Activated CD8-positive, alpha-beta memory T cell treated with anti-CD3 and anti-CD28 coated beads for 36 hours (primary cell): Measurements from ENCODE around the gene NPY5R. TPM values are rescaled to one million over a fixed set of nuclear protein-coding genes. Genes with fewer than 3 reads are reported as not detected.

ENCODE experiments used
- CTCF ChIA-PET: fragments of 350-600 bp; sonication (Branson Sonifier 250); formaldehyde crosslinking; loops from one replicate; lab custom pipeline; 2021; ENCODE audit warnings: antibody characterized with exemption; lab: Charles Lee
- POLR2A ChIA-PET: fragments of 350-600 bp; sonication (Branson Sonifier 250); formaldehyde crosslinking; loops from one replicate; lab custom pipeline; 2021; ENCODE audit warnings: antibody characterized with exemption; lab: Charles Lee
- total RNA-seq, 2 experiments: library from RNA; stranded (reverse); gene quantifications; one replicate each; pipeline ENCODE4 v1.2.3, GENCODE V29; 2021

NPY5R gene
- not detected for total RNA-seq

DNA sequence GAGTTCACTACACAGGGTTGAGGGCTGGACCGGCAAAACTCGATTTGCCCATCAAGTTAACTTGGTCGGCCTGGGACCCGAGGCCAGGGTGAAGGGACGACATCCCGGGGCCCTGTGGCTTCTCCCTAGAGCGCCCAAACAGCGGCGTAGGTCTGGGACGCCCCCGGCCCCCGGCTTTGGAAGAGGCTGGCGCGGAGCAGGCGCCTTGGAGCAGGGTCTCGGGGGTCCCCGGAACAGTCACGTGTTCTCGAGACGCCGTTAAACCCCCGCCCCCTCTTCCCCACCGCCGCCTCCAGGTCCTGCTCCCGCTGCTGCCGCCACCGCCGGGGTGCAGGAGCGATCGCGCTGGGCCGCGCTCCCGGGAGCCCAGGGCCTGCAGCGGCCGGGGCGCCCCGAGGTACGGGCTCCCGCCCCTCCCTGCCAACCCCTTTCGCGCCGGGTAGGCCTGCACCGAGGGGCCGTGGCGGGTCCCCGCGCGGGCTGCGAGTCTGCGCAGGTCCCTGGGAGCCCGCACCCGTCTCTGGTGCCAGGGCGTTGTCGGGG is at the start of gene NPY5R:
Gene NPY5R (plus strand): TSS at position 289 of the 543 bp plus-strand sequence. CDS start 6,382 bp downstream, outside the sequence.
- ChIA-PET CTCF (no interaction called here), POLR2A (interaction anchor here (0.7 kb wide), 1 partner anchor 298 kb away, joined by 3 read pairs; no protein-coding TSS in a partner anchor)

DNA sequence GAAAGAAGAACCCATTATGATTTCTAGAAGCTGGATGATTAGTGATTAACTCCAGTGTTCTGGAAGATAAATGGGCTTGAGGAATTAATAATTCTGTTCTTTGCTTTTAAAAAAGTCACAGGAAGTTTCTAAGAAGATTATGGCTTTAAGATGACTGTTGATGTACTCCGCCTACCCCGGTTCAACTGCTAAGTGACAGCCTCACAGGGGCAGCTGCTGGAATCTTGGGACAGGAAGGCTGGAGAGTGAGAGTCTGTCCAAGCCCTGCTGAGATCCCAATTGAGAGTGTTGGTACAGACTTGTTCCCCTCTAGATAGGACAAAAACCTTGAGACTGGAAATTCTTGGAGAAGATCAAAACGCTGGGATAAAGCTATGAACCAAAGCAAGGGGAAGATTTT is 48.6 kb upstream of the NPY5R start:
- POLR2A ChIA-PET = no interaction called here
- CTCF ChIA-PET = no interaction called here

DNA sequence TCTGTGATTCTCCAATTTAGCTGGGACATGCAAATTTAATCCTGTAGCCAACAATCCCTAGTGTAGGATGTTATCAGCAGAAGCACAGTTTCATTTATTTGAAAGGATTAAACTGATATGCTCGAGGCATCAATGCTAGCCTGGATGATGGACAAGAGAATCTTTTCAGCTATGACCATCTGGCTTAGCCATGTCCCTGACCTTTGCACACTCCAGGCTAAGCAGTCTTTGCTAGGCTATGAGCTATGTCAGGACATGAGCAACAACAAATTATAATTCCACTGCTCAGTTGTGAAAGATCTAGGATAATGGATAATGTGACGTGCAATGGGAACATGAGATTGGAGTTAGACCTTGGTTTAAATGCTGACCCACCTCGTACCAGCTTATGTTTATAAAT is 43.2 kb upstream of the NPY5R start:
- CTCF ChIA-PET = no interaction called here
- POLR2A ChIA-PET = no interaction called here

DNA sequence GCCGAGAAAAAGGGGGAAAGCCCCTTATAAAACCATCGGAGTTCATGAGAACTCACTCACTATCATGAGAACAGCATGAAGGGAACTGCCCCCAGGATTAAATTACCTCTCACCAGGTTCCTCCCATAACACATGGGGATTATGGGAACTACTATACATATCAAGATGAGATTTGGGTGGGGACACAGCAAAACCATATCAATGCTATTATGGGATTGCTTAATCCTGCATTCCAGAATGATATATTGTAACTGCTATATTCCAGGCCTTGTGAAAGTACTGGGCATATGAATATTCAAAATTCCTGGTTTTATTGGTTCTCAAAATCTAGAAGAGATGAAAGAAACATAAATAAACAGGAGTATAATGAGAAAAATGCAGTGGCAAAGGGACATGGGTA is 40.6 kb upstream of the NPY5R start:
- CTCF ChIA-PET = no interaction called here
- POLR2A ChIA-PET = no interaction called here

DNA sequence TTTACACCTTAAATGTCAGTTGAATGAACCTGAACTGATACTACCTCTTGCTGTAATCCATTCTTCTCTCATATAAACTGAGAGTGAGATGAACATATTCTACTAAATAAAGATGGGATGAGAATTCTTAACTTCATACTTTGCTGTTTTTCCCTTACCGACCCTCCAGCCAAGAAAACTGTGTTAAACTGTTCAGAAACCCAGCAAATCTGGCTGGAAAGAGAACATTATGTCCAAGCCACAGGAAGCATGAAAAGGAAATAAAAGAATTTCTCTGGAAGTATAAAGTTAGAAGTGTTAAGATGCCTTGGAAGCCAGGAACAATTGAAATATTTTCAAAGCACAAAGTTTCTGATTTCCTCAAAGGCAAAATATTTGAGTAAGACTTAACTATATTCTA is 34.2 kb upstream of the NPY5R start:
- POLR2A ChIA-PET = no interaction called here
- CTCF ChIA-PET = no interaction called here

DNA sequence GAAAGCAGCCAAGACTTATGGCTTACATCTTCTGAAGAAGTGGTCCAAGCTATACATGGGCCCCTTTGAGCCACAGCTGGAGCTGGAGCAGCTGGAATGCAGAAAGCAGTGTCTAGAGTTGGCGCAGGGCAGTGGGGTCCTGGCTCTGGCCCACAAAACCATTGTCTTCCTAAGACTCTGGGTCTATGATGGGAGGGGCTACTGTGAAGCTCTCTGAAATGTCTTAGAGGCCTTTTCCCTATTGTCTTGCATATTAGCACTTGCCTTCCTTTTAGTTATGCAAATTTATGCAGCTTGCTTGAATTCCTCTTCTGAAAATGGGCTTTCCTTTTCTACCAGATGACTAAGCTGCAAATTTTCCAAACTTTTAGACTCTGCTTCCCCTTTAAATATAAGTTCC is 26.6 kb upstream of the NPY5R start:
- CTCF ChIA-PET = no interaction called here
- POLR2A ChIA-PET = no interaction called here

DNA sequence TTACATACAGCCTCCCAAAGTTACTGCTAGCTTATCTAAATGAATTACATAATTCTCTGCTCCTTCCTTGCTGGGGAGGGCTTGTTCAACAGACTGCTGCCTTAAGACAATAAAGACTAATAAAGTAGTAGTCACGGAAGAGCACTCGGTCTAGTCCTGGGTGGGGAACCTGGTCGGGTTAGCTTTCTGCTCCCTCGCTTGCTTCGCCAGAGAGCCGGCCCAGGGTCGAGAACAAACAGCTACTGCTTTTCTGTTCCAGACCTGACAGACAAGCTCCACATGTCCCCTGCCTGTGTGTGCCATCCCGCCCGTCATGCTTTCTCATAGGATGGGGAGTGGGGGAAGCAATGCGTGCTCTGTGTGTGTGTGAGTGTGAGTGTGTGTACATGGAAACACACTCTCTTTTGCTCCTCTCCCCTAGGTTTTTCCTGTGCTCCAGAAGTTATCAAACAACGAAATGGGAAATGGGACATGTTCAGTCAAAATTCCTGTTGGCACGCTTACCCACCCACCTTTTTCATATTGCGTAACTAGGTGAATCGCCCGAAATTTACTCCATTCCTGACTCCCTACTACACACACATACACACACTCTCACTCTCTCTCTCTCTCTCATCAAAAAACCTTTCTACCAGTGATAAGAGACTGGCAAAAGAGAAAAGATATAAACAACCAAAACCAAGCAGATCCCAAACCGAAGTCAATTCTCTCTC is 12.6 kb upstream of the NPY5R start:
- CTCF ChIA-PET = no interaction called here

DNA sequence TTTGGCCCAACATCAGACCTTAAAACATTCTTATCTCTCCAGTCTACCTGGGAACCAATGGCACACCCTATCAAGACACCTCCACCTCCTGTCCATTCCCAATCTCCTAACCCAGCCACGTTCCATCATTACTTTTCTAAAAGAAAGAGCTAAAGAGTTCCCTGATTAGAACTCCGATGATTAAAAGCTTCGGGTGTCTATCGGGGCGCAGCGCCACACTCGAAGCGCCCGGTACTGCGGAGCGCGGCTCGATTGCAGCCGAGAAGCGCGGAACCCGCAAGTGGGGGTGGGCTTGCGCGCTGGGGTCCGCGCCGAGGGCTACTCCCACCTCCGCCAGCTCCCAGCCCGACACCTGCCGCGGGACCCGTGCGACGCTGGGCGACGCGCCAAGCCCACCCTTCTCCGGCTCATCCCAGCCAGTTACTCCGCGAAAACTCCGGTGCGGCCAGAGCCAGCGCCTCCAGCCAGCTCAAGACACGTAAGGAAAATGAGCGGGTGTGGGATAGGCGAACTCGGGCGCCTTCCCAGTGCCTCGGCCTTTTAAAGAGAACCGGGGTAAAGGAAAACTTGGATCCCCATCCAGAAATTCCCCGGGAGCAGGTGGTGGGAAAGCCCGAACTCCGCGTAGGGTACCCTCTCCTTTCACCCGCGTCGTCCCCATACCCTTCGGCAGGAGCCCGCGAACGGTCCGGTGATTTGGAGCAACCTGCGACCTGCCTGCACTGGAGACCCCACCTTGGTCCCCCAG is 11.9 kb upstream of the NPY5R start:
- POLR2A ChIA-PET = no interaction called here
- CTCF ChIA-PET = no interaction called here

More for the DNA sequence above, 12.6 kb upstream of the NPY5R start:
- POLR2A ChIA-PET = no interaction called here

DNA sequence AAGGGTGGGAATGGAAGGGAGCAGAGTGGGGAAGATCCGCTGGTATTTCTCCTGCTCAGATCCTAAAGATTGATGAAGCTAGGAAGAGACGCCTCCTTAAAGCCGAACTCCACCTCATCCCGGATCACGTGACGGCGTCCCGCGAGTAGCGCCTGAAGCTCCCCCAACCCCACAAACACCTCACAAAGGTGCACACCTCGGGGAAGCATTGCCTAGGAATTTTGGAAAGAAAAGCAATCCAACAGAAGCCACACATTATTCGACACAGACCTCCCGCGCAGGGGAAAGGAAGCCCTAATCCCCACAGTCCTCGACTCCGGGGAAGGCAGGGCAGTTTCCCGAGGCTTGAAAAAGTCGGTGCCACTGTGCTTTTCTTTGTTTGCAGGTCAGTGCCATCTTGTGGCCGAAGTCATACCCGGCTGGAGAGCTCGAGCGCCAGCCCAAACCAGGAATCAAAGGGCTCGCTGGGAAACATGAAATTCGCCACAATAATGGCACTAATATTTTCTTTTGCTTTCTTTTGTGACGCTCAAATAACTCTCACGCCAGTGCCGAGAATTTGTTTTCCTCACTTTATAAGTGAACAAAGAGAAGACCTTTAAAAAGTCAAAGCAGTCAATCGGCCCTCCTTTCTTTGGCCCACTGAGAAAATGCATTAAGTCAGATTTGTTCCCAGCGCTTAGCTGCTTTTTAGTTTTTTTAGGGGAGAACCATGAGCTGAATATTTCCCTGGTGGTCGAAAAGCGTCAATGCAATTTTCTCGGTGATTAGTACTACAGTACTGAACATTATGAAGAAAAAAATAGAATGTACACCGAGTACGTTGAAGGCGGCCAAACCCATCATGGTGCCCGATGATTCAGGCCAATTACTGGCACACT is 10.9 kb upstream of the NPY5R start, which contains the start of gene NPY1R:
Gene NPY1R (minus strand): TSS at position 71 of the 881 bp plus-strand sequence. CDS start 6,042 bp downstream, outside the sequence.
- CTCF ChIA-PET = interaction anchor here (1.0 kb wide), 1 partner anchor 105 kb away, joined by 3 read pairs; no protein-coding TSS in a partner anchor
- POLR2A ChIA-PET = no interaction called here

DNA sequence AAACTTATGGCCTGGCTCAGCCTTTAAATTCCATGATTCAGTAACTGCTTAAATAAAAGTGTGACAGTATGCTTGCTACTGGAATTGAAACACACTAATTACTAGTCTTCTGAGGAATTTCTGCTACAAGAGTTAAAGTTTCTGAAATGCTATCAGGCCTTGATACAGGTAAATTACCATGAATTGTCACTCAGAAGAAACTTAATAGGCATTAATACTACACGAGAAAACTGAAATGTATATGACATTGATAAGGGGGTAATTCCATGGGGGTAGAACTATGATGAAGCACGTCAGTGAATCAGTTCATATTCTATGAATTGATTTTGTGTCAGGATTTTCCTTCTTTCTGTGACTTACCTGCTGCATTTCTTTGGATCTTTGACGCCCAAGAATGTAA is 8.3 kb upstream of the NPY5R start:
- ChIA-PET POLR2A (no interaction called here), CTCF (no interaction called here)

DNA sequence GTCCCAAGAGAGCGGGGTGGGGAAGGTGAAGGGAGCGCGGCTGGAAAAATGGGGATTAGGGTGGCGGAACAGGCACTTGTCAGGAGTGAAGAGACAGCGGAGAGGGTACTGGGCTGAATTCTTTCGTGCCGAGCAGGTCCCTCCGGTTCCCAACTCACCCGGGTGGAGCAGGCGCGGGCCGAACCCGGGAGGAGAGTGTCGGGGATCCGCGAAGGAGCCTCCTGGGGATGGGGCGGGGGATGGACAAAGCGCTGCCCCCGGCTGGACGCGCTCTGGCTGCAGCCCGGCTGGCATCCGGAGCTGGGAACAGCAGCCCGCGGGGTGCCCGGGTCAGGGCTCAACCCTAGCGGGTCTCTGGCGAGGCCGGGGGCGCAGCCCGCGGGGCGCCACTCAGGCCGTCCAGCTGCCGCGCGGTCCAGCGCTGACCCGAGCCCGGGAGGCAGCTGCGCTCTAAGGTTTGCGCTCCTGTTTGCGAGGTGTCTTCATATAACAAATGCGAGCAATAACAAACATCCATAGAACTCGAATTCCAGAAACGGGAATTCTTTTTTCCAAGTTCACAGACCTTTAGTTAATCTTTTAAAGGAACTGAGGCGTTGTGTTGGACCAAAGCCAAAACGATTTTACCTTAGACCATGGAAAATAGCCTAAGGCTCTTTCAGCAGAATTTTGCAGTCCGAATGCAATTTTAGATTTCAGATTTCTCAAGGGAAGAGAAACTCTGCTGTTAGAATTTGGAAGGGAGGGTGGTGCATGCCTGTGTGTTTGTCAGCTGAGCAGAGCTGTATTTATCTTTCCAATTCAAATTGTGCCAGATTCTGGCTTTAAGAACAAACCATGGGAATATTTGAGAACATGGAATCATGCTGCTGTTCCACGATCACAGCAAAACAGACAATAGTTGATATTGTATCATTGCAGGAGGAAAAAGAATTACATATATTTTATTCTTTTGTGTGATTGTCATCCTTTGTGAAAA is 744 bp downstream of the NPY5R start:
- POLR2A ChIA-PET = no interaction called here
- CTCF ChIA-PET = no interaction called here

DNA sequence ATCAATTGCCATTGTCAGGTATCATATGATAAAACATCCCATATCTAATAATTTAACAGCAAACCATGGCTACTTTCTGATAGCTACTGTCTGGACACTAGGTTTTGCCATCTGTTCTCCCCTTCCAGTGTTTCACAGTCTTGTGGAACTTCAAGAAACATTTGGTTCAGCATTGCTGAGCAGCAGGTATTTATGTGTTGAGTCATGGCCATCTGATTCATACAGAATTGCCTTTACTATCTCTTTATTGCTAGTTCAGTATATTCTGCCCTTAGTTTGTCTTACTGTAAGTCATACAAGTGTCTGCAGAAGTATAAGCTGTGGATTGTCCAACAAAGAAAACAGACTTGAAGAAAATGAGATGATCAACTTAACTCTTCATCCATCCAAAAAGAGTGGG is 7.0 kb downstream of the NPY5R start:
- ChIA-PET CTCF (no interaction called here), POLR2A (no interaction called here)

DNA sequence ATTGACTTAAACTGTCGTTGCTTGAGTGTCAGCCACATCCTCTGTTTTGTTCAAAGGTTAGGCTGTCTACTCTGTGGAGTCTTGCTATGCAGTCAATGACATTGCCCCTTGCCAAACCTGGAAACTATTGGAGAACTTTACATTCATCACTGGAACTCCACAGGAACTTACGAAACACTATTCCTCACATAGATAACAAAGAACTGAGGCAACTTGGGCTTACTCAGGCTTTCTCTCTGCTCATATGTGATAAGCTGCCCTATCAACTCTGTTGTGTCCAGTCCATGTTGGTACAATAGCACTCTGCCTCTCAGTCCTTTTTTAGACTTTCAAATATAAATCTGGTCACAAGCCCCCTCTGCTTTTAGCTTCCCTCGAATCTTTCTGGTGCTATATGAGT is 9.4 kb downstream of the NPY5R start:
- CTCF ChIA-PET = no interaction called here

DNA sequence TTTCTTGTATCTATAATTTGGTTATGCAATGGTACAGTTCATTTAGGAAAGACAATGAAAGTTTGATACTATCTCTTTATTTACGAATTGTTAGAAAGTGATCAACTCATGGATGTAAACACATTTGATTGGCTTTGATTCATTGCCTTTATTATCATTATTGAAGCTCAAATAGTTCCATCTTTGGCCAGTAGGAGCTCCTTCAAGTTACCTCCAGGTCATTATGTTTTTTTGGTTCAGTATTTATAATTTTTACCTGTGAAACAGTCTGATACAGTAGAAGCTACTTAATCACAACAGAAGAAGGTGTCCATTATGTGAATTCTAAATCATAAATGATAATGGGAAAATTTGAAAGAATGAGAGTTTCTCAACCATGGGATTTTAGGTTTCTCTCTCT is 12.4 kb downstream of the NPY5R start:
- ChIA-PET POLR2A (no interaction called here), CTCF (no interaction called here)

More for the DNA sequence above, 9.4 kb downstream of the NPY5R start:
- POLR2A ChIA-PET = no interaction called here

DNA sequence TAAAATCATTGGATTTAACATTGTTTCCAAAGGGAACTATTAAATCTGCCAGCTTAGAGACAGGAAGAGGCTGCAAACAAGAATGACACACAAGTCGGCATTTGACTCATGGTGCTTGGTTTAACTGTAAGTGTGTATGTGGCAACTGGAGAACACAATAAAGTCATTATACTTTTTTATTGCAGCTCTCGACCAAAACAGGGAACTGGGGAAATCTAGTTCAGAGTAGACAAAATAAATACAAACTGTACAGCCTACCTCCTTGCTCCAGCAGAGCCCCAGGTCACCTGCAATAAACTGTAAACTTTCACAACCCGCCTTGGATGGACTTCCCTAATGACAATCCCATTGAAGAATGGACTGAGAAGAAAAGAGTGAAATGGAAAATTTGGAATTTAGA is 24.0 kb downstream of the NPY5R start:
- ChIA-PET CTCF (no interaction called here), POLR2A (no interaction called here)

DNA sequence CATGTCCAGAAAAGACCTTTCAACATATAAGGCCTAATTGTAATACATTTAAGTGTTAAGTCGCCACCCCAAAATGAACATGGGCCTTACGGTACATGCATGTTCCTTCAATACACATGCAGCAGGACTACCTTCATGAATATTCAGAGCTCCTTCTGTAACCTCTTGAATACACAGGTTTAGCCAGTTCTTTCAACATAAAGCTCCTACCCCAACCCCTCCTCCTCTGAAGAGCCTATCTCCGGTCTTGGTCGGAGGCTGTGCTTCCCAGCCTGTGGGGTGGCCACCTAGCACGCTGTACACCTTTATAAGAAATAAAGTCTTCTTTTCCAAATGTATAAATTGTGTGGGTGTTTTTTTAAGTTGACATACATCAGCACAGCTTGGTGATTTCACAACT is 28.3 kb downstream of the NPY5R start:
- ChIA-PET POLR2A (no interaction called here), CTCF (no interaction called here)

DNA sequence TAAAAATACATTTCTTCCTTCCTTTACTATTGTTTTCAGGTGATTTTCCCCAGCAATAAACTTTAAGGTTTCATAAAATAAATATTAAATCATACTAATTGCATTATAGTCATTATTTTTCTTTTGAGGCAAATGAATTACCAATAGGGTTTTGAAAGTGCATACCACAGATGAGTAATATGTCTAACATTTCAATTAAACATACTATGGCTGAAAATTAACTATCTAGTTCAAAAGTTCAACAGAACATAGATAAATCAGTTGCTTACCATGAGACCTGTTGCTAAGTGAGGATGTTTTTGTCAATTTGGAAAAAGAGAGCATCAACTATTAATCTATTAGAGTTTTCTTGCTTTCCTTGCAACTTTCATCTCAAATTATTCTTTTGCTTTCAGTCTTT is 35.0 kb downstream of the NPY5R start:
- POLR2A ChIA-PET = no interaction called here
- CTCF ChIA-PET = no interaction called here

DNA sequence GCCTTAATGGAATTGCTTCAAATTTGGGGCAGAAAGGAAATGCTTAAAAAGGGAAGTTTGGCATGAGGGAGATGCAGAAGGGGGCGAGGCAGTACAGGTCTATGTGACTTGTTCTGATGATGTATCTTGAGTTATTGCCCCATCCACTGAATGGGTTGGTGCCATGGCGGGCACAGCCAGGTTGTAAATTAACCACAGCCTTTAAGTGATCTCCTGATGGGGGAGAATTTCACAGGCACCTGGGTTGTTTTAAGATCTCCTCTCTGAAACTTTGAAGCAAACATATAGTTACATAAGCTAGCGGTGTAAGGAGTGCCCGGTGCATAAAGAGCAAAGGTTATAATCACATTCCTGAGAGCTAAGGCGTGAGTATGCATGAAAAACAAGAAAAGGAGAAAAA is 37.0 kb downstream of the NPY5R start:
- POLR2A ChIA-PET = no interaction called here
- CTCF ChIA-PET = no interaction called here
